ENCODE data around the gene EIF2B2. TPM values are rescaled to one million over a fixed set of nuclear protein-coding genes. Genes with fewer than 3 reads are reported as not detected.

The EIF2B2 gene
- total and polyA plus RNA-seq, 2 of the 13 experiments (the other 11 are each of a cell fraction or from before 2014, with no cell fraction given): 54.4 to 78.6 TPM

GRCh38 chr14:75002392-75003249, at the start of gene EIF2B2 (continued):
- TF ChIP-seq AHDC1 (CRISPR knock-in tag; IDR thresholded peaks at IDR 0.05; ENCODE audit: borderline replicate concordance) (no peak), CBX5 (CRISPR knock-in tag; IDR thresholded peaks at IDR 0.05; ENCODE audit: borderline replicate concordance) (peak; percentile 6; the same call in 1 of the 2 replicates), ZNF784 (CRISPR knock-in tag; IDR thresholded peaks at IDR 0.05; ENCODE audit: borderline replicate concordance) (no peak), ARID3A (IDR thresholded peaks at IDR 0.05; ENCODE audit: low read depth, low read length) (no peak), PATZ1 (CRISPR knock-in tag; IDR thresholded peaks at IDR 0.05) (peak; percentile 95), TAF1 (CRISPR knock-in tag; IDR thresholded peaks at IDR 0.05) (peak; percentile 69), SMAD9 (CRISPR knock-in tag; IDR thresholded peaks at IDR 0.05) (no peak), ZNF20 (CRISPR knock-in tag; IDR thresholded peaks at IDR 0.05) (no peak), ZNF24 (IDR thresholded peaks at IDR 0.05) (no peak), ETS1 (CRISPR knock-in tag; IDR thresholded peaks at IDR 0.05) (no peak), FOXO1 (CRISPR knock-in tag; IDR thresholded peaks at IDR 0.05) (peak; percentile 12; the same call in 1 of the 2 replicates), THAP8 (CRISPR knock-in tag; IDR thresholded peaks at IDR 0.05; ENCODE audit: borderline replicate concordance) (no peak), ZBTB21 (CRISPR knock-in tag; IDR thresholded peaks at IDR 0.05) (no peak), ZNF670 (CRISPR knock-in tag; IDR thresholded peaks at IDR 0.05; ENCODE audit: borderline replicate concordance) (no peak)

Measured in HepG2 (cell line).